AG04450 (cell line): ENCODE data around the gene MRPL57. TPM values are rescaled to one million over a fixed set of nuclear protein-coding genes. Genes with fewer than 3 reads are reported as not detected.
"Not testable (repeated sequence)": the region's sequence is repeated elsewhere in the genome, so short reads cannot be mapped to it uniquely, and the experiment has no call there.

Experiments used
- CTCF ChIA-PET: fragments of 300-600, 350-600 bp; formaldehyde crosslinking; extraction: SDS; loops from one replicate; lab custom pipeline; 2022; ENCODE audit warnings: antibody characterized with exemption, inconsistent platforms; lab: Charles Lee
- POLR2A ChIA-PET: fragments of 350-600 bp; formaldehyde crosslinking; extraction: SDS; loops from one replicate; lab custom pipeline; 2021; ENCODE audit warnings: antibody characterized with exemption, inconsistent platforms; lab: Yijun Ruan, JAX
- DNase-seq: peaks from one replicate; pipeline ENCODE4 v3.0.0-alpha.2; 2011; ENCODE audit warnings: low read depth, low spot score
- H3K27ac ChIP-seq: one replicate; pipeline ENCODE4 v1.5.1; 2012; ENCODE audit warnings: low read depth, low read length, control low read depth
- H3K27me3 ChIP-seq: one replicate; pipeline ENCODE4 v1.6.0; 2012; ENCODE audit warnings: low read length; ENCODE audit not compliant: control insufficient read depth, insufficient read depth
- H3K4me3 ChIP-seq: 2 replicates; pipeline ENCODE4 v1.5.1; 2011; ENCODE audit warnings: mild to moderate bottlenecking, low read depth, low read length, control low read depth
- H3K9me3 ChIP-seq: 2 replicates; pipeline ENCODE4 v1.5.1; 2012; ENCODE audit warnings: low read length; ENCODE audit not compliant: control insufficient read depth, insufficient read depth
- CTCF ChIP-seq: IDR thresholded peaks from 2 replicates; pipeline ENCODE4 v1.5.1; 2011; ENCODE audit warnings: low read depth, low read length, control low read depth, inconsistent platforms
- polyA plus RNA-seq: library from polyadenylated mRNA; depleted of rRNA; stranded (reverse); fragments of >200 nt; gene quantifications from 2 replicates; pipeline ENCODE4 v1.2.3, GENCODE V29; 2011

Gene MRPL57
- polyA plus RNA-seq, 1 experiment, result 15.6 TPM

GRCh38 chr13:21171420-21171819 lies 5.0 kb upstream of the MRPL57 start:
- Histone ChIP-seq H3K27ac (no peak overlapping the region), H3K27me3 (no peaks in the 10 kb centered on the region), H3K9me3 (no peaks in the 10 kb centered on the region; the same call in 1 of the 2 replicates), H3K4me3 (no peak overlapping the region)
- CTCF ChIA-PET, result interaction anchor here (2.2 kb wide), 1 partner anchor 306 kb away, joined by 8 read pairs; no protein-coding TSS in a partner anchor
- no peak for DNase-seq
- TF ChIP-seq CTCF, result no peak
- POLR2A ChIA-PET, result no interaction called here

DNA sequence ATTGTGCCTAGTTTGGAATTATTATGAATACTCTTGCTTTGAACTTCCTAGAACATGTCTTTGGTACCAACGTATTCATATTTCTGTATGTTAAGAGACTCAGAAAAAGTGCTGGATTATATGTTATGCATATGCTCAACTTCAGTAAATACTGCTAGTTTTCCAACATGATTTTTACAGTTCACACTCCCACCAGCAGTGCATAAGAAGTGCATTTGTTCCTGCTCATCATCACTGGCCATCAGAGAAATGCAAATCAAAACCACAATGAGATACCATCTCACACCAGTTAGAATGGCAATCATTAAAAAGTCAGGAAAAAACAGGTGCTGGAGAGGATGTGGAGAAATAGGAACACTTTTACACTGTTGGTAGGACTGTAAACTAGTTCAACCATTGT lies 2.7 kb upstream of the MRPL57 start:
- CTCF ChIA-PET, H3K27ac ChIP-seq, H3K27me3 ChIP-seq, POLR2A ChIA-PET, H3K4me3 ChIP-seq, DNase-seq, H3K9me3 ChIP-seq: not testable (repeated sequence)

GRCh38 chr13:21175656-21176214 lies 723 bp upstream of the MRPL57 start:
- no peak for DNase-seq
- H3K27ac ChIP-seq, result no peak overlapping the region
- H3K27me3 ChIP-seq, result no peaks in the 10 kb centered on the region
- peak overlapping the region; percentile 86 for H3K4me3 ChIP-seq
- ChIA-PET POLR2A (interaction anchor here (0.5 to 1.7 kb wide), 6 partner anchors 46 to 280 kb away, joined by 3 to 6 read pairs (median 3); no protein-coding TSS in a partner anchor), CTCF (interaction anchor here (0.9 to 3.7 kb wide), 5 partner anchors 120 to 302 kb away, joined by 4 to 37 read pairs (median 5); no protein-coding TSS in a partner anchor)
- TF ChIP-seq CTCF, result no peak
- no peaks in the 10 kb centered on the region; the same call in 1 of the 2 replicates for H3K9me3 ChIP-seq

DNA sequence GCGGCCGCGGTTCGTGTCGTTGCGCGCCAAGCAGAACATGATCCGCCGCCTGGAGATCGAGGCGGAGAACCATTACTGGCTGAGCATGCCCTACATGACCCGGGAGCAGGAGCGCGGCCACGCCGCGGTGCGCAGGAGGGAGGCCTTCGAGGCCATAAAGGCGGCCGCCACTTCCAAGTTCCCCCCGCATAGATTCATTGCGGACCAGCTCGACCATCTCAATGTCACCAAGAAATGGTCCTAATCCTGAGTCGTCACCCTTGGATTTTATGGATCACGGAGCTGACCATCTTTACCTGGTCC lies 475 bp downstream of the MRPL57 start:
- Histone ChIP-seq H3K4me3 (peak overlapping the region; percentile 86), H3K27me3 (no peaks in the 10 kb centered on the region), H3K27ac (peak overlapping the region; percentile 87), H3K9me3 (no peaks in the 10 kb centered on the region; the same call in 1 of the 2 replicates)
- ChIA-PET POLR2A (interaction anchor here (0.6 to 1.7 kb wide), 4 partner anchors 21 to 233 kb away, joined by 3 to 6 read pairs (median 4); no protein-coding TSS in a partner anchor), CTCF (interaction anchor here (0.9 to 3.7 kb wide), 4 partner anchors 27 to 301 kb away, joined by 3 to 37 read pairs (median 5); no protein-coding TSS in a partner anchor)
- no peak for DNase-seq
- TF ChIP-seq CTCF, result no peak

DNA sequence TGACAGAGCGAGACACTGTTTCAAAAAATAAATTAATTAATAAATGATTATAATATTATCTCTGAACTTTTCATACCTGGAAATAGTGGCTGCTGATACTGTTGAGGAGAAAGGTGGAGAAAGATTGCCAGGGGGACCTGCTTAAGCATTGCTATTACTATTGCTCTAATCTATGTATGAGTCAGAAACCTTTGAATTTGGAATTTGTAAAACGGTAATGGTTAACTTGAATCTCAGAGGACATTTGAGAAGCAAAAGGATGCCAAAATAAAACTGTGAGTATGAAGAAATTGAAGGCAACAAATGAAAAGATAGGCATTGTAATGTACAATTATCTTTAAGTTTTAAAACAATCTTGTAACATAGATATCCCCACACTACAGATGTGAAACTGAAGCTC lies 5.2 kb downstream of the MRPL57 start:
- POLR2A ChIA-PET, result no interaction called here
- CTCF ChIA-PET, result interaction anchor here (1.5 kb wide), 1 partner anchor 239 kb away, joined by 3 read pairs; no protein-coding TSS in a partner anchor

DNA sequence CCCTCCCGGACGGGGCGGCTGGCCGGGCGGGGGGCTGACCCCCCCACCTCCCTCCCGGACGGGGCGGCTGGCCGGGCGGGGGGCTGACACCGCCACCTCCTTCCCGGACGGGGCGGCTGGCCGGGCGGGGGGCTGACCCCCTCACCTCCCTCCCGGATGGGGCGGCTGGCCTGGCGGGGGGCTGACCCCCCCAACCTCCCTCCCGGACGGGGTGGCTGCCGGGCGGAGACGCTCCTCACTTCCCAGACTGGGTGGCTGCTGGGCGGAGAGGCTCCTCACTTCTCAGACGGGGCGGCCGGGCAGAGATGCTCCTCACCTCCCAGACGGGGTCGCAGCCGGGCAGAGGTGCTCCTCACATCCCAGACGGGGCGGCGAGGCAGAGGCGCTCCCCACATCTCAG lies 10.0 kb downstream of the MRPL57 start:
- POLR2A ChIA-PET, H3K9me3 ChIP-seq, H3K4me3 ChIP-seq, H3K27me3 ChIP-seq, H3K27ac ChIP-seq, DNase-seq, CTCF ChIA-PET: not testable (repeated sequence)

More for the DNA sequence above, 5.2 kb downstream of the MRPL57 start:
- no peaks in the 10 kb centered on the region for H3K27me3 ChIP-seq
- TF ChIP-seq CTCF, result no peak
- no peak overlapping the region for H3K4me3 ChIP-seq
- no peak for DNase-seq
- no peaks in the 10 kb centered on the region for H3K9me3 ChIP-seq
- no peak overlapping the region for H3K27ac ChIP-seq

DNA sequence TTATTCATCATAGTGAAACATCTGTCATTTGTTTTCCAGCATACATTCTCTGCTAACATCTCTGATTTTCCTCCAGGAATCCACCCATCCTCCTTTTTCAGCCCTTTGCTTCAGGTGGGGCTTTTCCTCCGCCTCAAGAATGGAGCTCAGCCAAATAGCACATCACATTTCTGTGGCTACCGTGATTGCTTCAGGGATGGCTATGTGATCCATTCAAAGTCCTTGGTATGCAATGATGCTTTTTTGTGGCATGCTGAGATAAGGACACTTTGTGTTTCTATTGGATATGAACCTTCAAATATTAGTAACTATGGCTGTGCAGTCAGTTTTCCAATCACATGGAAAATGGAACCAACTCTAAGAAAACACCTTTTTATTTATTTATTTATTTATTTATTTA lies 18.3 kb downstream of the MRPL57 start:
- DNase-seq, H3K4me3 ChIP-seq, H3K9me3 ChIP-seq, H3K27me3 ChIP-seq, POLR2A ChIA-PET, CTCF ChIA-PET, H3K27ac ChIP-seq: not testable (repeated sequence)

DNA sequence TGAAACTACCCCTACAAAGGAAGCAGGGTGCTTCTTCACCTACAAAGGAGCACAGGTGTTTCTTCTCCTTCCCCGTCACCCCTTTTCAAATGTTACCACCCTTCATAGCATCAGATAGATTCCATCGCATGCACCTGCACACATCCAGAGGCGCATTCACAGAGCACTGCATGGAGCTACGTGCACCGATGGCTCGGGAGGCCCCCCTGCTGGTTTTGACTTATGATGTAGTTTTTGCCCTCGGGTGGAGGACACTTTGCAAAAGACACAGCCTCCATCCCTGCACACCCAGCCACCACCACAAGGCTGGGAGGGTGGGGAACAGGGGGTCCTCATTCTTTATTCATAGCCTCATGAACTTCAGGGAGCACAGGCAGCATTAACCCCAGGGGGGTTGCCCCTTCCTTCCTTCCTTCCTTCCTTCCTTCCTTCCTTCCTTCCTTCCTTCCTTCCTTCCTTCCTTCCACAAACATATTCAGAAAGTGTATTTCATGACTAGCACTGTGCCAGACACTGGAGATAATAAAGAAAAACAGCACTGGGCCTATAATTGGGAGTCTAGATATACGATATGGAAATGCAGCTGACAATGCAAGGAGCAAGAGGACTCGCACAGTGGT lies 21.3 kb downstream of the MRPL57 start:
- CTCF ChIA-PET, POLR2A ChIA-PET, H3K27ac ChIP-seq, H3K27me3 ChIP-seq, H3K9me3 ChIP-seq, DNase-seq, H3K4me3 ChIP-seq: not testable (repeated sequence)
